ENCODE measurements around the gene GARIN1A.
"Not testable (repeated sequence)": the region's sequence is repeated elsewhere in the genome, so short reads cannot be mapped to it uniquely, and the experiment has no call there.

The GARIN1A gene

GRCh38 chr7:128671992-128672391, at the start of gene GARIN1A:
GARIN1A (plus strand) TSS chr7:128672292; CDS start chr7:128672398, 106 bp downstream.
- no peak for DNase-seq (ENCODE audit: low read depth)

GRCh38 chr7:128627124-128627523, 45.0 kb upstream of the GARIN1A start:
- peak; percentile 3 for DNase-seq (ENCODE audit: low read depth)

- DNase-seq (ENCODE audit: low read depth), result not testable (repeated sequence)
Measured at GRCh38 chr7:128633915-128634314, 38.2 kb upstream of the GARIN1A start.

- DNase-seq (ENCODE audit: low read depth), result not testable (repeated sequence)
Measured at GRCh38 chr7:128645206-128645605, 26.9 kb upstream of the GARIN1A start.

GRCh38 chr7:128645844-128646243, 26.2 kb upstream of the GARIN1A start:
- DNase-seq (ENCODE audit: low read depth), result not testable (repeated sequence)

- not testable (repeated sequence) for DNase-seq (ENCODE audit: low read depth)
Measured at GRCh38 chr7:128646877-128647276, 25.2 kb upstream of the GARIN1A start.

GRCh38 chr7:128651096-128651495, 21.0 kb upstream of the GARIN1A start:
- not testable (repeated sequence) for DNase-seq (ENCODE audit: low read depth)

- not testable (repeated sequence) for DNase-seq (ENCODE audit: low read depth)
Measured at GRCh38 chr7:128652606-128653005, 19.5 kb upstream of the GARIN1A start.

- not testable (repeated sequence) for DNase-seq (ENCODE audit: low read depth)
Measured at GRCh38 chr7:128653197-128653596, 18.9 kb upstream of the GARIN1A start.

GRCh38 chr7:128654080-128654479, 18.0 kb upstream of the GARIN1A start:
- not testable (repeated sequence) for DNase-seq (ENCODE audit: low read depth)

- not testable (repeated sequence) for DNase-seq (ENCODE audit: low read depth)
Measured at GRCh38 chr7:128654501-128654900, 17.6 kb upstream of the GARIN1A start.

- not testable (repeated sequence) for DNase-seq (ENCODE audit: low read depth)
Measured at GRCh38 chr7:128658428-128658827, 13.7 kb upstream of the GARIN1A start.

- no peak for DNase-seq (ENCODE audit: low read depth)
Measured at GRCh38 chr7:128660596-128660995, 11.5 kb upstream of the GARIN1A start.

GRCh38 chr7:128661446-128661845, 10.6 kb upstream of the GARIN1A start:
- DNase-seq (ENCODE audit: low read depth), result no peak

GRCh38 chr7:128662091-128662490, 10.0 kb upstream of the GARIN1A start:
- no peak for DNase-seq (ENCODE audit: low read depth)

GRCh38 chr7:128663223-128663622, 8.9 kb upstream of the GARIN1A start:
- not testable (repeated sequence) for DNase-seq (ENCODE audit: low read depth)

GRCh38 chr7:128665057-128665456, 7.0 kb upstream of the GARIN1A start:
- no peak for DNase-seq (ENCODE audit: low read depth)

- DNase-seq (ENCODE audit: low read depth), result no peak
Measured at GRCh38 chr7:128666200-128666599, 5.9 kb upstream of the GARIN1A start.

GRCh38 chr7:128672927-128673517, 930 bp downstream of the GARIN1A start:
- peak; percentile 5 for DNase-seq (ENCODE audit: low read depth)

GRCh38 chr7:128673571-128673970, 1.5 kb downstream of the GARIN1A start:
- no peak for DNase-seq (ENCODE audit: low read depth)

- no peak for DNase-seq (ENCODE audit: low read depth)
Measured at GRCh38 chr7:128676665-128677064, 4.6 kb downstream of the GARIN1A start.

- no peak for DNase-seq (ENCODE audit: low read depth)
Measured at GRCh38 chr7:128679920-128680319, 7.8 kb downstream of the GARIN1A start.

GRCh38 chr7:128681794-128682537, 9.9 kb downstream of the GARIN1A start:
- no peak for DNase-seq (ENCODE audit: low read depth)
